GM12891 (cell line): ENCODE measurements around the gene PROM1.

Experiments used
- PAX5 ChIP-seq: IDR thresholded peaks from 2 replicates; pipeline ENCODE4 v1.6.1; 2011; ENCODE audit warnings: low read length, moderate library complexity, mild to moderate bottlenecking; ENCODE audit not compliant: insufficient read depth, severe bottlenecking
- POLR2A ChIP-seq: IDR thresholded peaks from 2 replicates; pipeline ENCODE4 v1.6.1; 2011; ENCODE audit warnings: low read depth, low read length, control low read depth
- POLR2AphosphoS5 ChIP-seq: IDR thresholded peaks from 2 replicates; pipeline ENCODE4 v1.6.1; 2011; ENCODE audit warnings: low read depth, low read length, control low read depth
- POU2F2 ChIP-seq: IDR thresholded peaks from 2 replicates; pipeline ENCODE4 v1.6.1; 2011; ENCODE audit warnings: low read depth, mild to moderate bottlenecking, control low read depth, low read length, moderate library complexity
- SPI1 ChIP-seq: IDR thresholded peaks from 2 replicates; pipeline ENCODE4 v1.6.1; 2011; ENCODE audit warnings: low read depth, low read length, control low read depth
- TAF1 ChIP-seq: IDR thresholded peaks from 2 replicates; pipeline ENCODE4 v1.6.1; 2011; ENCODE audit warnings: low read depth, low read length, control low read depth

- no peak for TF ChIP-seq POLR2A
- TF ChIP-seq POLR2AphosphoS5: no peak
- TF ChIP-seq TAF1: no peak
- TF ChIP-seq SPI1: no peak
- TF ChIP-seq POU2F2: no peak
- no peak for TF ChIP-seq PAX5
These were observed 30.7 kb upstream of the PROM1 start for GRCh38 chr4:16114546-16114945.
